ENCODE results near the gene ARMH3.

ARMH3 gene

DNA sequence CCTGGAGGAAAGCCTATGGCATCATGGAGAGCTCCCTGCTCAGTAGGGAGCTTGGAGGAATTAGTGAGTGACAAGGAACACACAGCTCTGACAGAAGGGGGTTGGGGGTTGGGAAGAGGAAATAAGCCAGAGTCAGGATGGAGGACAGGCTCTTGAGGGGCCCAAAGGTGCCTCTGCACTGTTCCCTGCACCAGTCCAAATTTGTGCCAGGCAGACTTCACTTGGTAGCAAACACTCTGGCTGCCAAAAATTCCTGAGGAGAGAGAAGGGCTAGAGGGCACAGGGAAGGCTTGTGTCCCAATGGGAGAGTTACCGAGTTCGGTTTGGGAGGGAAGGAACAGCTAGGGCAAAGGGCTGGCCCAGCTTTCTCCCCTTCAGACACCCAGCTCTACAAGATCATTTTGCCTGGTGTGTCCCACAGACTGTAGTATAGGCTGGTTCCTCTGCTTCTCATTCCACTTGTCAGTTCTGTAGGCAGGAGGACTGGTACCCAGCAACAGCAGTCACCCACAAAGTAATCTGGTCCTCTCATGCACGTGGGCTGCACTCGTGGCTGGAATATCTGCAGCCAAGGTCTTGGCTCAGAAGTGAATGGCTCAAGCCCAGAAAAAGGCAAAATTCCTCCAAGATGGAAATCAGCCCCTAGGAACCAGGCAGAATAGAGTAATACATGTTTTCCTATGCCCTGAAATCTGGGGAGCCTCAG is 204.4 kb downstream of the ARMH3 start:
- DNase-seq (ENCODE audit: low read depth), result no peak
- no peak overlapping the region for H3K4me3 ChIP-seq (ENCODE audit: low read depth, low read length)
- TF ChIP-seq, protein P1, sequence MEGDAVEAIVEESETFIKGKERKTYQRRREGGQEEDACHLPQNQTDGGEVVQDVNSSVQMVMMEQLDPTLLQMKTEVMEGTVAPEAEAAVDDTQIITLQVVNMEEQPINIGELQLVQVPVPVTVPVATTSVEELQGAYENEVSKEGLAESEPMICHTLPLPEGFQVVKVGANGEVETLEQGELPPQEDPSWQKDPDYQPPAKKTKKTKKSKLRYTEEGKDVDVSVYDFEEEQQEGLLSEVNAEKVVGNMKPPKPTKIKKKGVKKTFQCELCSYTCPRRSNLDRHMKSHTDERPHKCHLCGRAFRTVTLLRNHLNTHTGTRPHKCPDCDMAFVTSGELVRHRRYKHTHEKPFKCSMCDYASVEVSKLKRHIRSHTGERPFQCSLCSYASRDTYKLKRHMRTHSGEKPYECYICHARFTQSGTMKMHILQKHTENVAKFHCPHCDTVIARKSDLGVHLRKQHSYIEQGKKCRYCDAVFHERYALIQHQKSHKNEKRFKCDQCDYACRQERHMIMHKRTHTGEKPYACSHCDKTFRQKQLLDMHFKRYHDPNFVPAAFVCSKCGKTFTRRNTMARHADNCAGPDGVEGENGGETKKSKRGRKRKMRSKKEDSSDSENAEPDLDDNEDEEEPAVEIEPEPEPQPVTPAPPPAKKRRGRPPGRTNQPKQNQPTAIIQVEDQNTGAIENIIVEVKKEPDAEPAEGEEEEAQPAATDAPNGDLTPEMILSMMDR (IDR thresholded peaks at IDR 0.05; ENCODE audit: low read depth, low read length, missing control alignments), result no peak

DNA sequence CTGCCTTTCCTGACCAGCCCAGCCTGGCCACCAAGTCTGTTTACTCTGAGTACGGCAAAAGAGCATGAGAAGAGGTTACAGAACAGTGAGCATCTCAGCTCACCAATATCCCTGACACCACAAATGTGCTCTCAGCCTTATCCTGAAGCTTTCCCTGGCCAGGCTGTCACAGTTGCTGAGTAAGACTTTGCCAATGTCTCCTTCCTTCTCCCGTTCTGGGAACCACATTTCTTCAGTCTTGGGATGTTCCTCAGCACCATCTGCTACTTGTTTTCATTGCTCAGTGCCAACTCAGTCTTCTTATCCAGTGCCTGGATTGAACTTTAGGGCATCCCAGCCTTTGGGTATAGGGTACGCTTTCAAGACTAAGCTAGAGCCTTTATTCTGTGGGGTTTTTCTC is 205.2 kb downstream of the ARMH3 start:
- no peak overlapping the region for H3K4me3 ChIP-seq (ENCODE audit: low read depth, low read length)
- DNase-seq (ENCODE audit: low read depth), result no peak
- TF ChIP-seq, protein P1 (IDR thresholded peaks at IDR 0.05; ENCODE audit: low read depth, low read length, missing control alignments), result no peak

DNA sequence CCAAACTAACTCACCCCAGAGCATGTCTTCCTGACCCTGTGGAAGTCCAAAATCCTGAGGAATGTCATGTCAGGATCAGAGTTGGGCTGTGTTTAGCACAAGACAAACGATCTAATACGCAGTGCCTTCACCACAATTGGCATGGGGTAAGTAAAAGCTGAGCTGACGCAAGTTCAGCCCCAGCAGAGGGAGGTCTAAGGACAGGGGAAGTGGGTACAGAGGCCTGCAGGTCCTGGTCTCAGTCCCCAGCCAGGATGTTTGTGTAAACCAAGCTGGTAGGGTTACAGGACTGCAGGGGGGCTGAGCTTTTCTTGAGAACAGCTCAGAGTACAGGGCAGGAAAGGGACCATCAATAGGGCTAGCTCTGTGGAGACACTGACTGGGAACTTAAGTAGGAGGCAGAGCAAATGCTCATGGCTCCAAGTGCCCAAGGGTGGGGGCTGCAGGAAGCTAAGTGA is 207.1 kb downstream of the ARMH3 start:
- TF ChIP-seq, protein P1 (IDR thresholded peaks at IDR 0.05; ENCODE audit: low read depth, low read length, missing control alignments), result no peak
- DNase-seq (ENCODE audit: low read depth), result no peak
- H3K4me3 ChIP-seq (ENCODE audit: low read depth, low read length), result no peak overlapping the region

DNA sequence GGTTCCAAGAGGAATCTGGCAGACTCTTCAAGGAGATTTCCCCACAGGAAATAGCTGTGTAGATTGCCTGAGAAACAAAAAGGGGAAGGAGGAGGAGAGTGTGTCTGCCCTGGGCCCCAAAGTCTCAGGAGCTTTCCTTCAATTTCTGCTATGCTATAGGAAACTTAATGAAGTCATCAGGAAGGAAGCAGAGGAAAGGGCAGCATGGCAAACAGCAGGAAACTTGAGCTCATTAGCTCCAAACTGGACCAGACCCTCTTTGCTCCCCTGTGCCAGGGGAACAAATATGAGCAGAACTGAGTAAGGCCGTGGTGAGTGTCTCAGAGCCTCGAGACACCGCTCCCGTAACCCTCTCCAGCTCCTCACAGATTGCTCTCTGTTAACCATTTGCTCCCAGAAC is 207.6 kb downstream of the ARMH3 start:
- TF ChIP-seq, protein P1 (IDR thresholded peaks at IDR 0.05; ENCODE audit: low read depth, low read length, missing control alignments), result no peak
- no peak overlapping the region for H3K4me3 ChIP-seq (ENCODE audit: low read depth, low read length)
- DNase-seq (ENCODE audit: low read depth), result no peak

DNA sequence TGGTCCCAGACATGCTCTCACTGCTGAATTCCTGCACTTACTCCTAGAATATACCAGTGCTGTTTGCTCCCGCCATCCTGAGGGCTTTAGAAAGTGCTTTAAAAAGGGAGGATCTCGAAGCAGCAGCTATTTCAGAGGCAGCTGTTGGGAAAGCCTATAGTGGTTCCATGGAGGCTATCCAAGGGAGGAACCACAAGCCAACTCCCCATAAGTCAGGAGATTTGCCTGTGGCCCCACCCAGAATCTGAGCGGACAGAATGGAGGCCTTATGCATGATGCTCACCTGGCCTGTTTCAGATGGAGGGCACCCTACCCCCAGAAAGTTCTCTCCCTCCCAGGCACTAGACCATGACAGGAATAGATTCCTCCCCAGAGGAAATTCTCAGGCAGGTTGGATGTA is 210.1 kb downstream of the ARMH3 start:
- no peak for DNase-seq (ENCODE audit: low read depth)
- no peak overlapping the region for H3K4me3 ChIP-seq (ENCODE audit: low read depth, low read length)
- TF ChIP-seq, protein P1 (IDR thresholded peaks at IDR 0.05; ENCODE audit: low read depth, low read length, missing control alignments), result no peak

DNA sequence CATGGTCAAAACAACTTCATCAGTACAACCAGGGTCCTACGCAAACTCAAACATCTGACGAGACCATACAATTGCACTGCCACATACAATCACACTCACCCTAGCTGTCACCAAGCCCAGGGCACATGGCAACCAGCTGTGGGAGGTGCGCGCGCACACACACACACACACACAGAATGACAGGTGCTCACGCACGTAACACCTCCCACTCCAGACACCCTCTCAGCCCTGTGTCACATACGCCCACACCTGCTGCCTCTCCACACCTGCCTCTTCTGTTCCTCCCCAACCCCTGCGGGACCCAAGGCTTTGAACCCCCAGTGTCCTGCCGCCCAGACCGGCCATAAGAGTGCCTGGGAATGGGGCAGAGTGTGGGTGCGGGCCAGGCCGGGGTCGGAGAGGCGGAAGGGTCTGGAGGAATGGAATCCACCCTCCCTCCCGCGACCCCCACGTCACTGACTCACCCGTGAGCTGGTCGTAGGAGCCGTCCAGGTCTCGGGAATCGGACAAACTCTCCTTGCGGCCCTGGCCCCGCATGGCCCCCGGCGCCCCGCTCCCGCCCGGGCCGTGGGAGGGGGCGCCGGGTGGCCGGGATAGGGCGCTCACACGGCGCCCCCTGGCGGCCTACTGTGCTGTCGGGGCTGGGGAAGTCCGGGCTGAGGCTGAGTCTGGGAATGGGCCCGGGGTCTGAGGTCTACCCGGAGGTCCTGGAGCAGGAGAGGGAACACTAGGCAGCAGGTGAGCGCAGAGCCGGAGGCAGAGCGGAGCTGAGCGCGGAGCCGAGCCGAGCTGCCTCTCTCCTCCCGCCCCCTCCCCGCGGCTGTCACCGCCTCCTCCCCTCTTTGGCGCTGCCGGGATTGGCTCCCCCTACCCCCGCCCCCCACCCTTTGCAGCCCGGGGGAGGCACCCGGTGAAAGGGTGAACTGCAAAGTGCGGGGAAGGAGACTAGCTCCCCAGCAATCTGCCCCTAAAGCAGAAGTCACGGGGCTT is 212.6 kb downstream of the ARMH3 start, which contains the start of gene KCNIP2:
TSS of gene KCNIP2 (minus strand) at position 769 of the 990 bp plus-strand sequence. CDS start at position 537, 232 bp downstream.
- TF ChIP-seq, protein P1 (IDR thresholded peaks at IDR 0.05; ENCODE audit: low read depth, low read length, missing control alignments), result peak; percentile 68
- peak within 1 kb of the TSS; percentile 52 for H3K4me3 ChIP-seq (ENCODE audit: low read depth, low read length)
- no peak for DNase-seq (ENCODE audit: low read depth)
